Left lung (tissue), 10 donors: ENCODE measurements around the gene ABHD2. TPM values are rescaled to one million over a fixed set of nuclear protein-coding genes. Genes with fewer than 3 reads are reported as not detected.
A peak's percentile ranks its signal among the peaks of the same experiment; 100 is the strongest.

Experiments used
- ATAC-seq: fragments of 200-7000 bp; cut with Tn5 transposase; one replicate; pipeline ENCODE4 v1.9.1; 2020; ENCODE audit warnings: moderate library complexity
- DNase-seq, 4 donors: peaks; one replicate each; pipeline ENCODE4 v3.0.0-alpha.2; 2013 to 2020
- H3K27ac ChIP-seq, 2 donors: fragments of 200-600 bp; sonication (generic) in 1 of 2; one replicate each; pipeline versions ENCODE4 v1.5.0 to v1.8.0; 2020 to 2021
- H3K27me3 ChIP-seq, 2 donors: fragments of 200-600 bp; sonication (generic) in 1 of 2; one replicate each; pipeline versions ENCODE4 v1.5.0 to v1.8.0; 2020 to 2021
- H3K36me3 ChIP-seq, 2 donors: fragments of 200-600 bp; sonication (generic) in 1 of 2; one replicate each; pipeline versions ENCODE4 v1.5.0 to v1.8.0; 2020 to 2021
- H3K4me1 ChIP-seq, 2 donors: fragments of 200-600 bp; one replicate each; pipeline ENCODE4 v1.8.0; 2021
- H3K4me3 ChIP-seq, 2 donors: fragments of 200-600 bp; sonication (generic) in 1 of 2; one replicate each; pipeline versions ENCODE4 v1.5.0 to v1.8.0; 2020 to 2021; ENCODE audit warnings: mild to moderate bottlenecking in 1 of 2
- H3K9me3 ChIP-seq, 2 donors: fragments of 200-600 bp; sonication (generic) in 1 of 2; one replicate each; pipeline versions ENCODE4 v1.5.0 to v1.8.0; 2020 to 2021
- intact Hi-C, 2 donors: fragments of 100-400 bp; cut with DNase I; formaldehyde crosslinking; loops; one replicate each; pipeline versions ENCODE4 v1.11.2 to v1.14.2; 2022
- polyA plus RNA-seq, 6 donors: library from polyadenylated mRNA; unstranded; fragments of 120-200 nt; gene quantifications; one replicate each; pipeline ENCODE4 v1.2.1, GENCODE V29; 2013; ENCODE audit not compliant: insufficient read length in 6 of 6
- total RNA-seq, 2 donors: library from RNA; stranded (reverse); fragmentation: NEBNext Ultra II Directional; extraction: Animal tissue kit (Norgen Biotek cat#: 25700); gene quantifications; one replicate each; pipeline ENCODE4 v1.2.1, GENCODE V29; 2021
- TF ChIP-seq, protein P1 (sequence below), 2 donors: fragments of 200-600 bp; sonication (generic) in 1 of 2; IDR thresholded peaks; one replicate each; pipeline versions ENCODE4 v1.5.0 to v1.8.0; 2021; ENCODE audit warnings: antibody characterized with exemption in 2 of 2
- donor health status: DM: no; HTN: yes; CAD: no.
- donor health status: DM: no; HTN: no; CAD: no.

ABHD2 gene
- total and polyA plus RNA-seq, 8 donors: 35.4 to 231 (median 46.9) TPM

DNA sequence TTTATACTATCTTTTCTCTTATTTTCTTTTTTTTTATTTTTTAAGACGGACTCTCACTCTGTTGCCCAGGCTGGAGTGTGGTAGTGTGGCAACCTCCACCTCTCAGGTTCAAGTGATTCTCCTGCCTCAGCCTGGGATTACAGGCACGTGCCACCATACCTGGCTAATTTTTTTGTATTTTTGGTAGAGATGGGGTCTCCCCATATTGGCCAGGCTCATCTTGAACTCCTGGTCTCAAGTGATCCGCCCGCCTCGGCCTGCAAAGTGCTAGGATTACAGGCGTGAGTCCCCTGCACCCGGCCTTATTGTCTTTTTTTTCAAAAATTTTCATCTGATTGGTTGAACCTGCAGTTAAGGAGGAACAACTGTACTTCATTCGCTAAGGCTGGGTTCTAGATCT, 21.8 kb downstream of the ABHD2 start:
- no peak for ATAC-seq
- TF ChIP-seq, protein P1, sequence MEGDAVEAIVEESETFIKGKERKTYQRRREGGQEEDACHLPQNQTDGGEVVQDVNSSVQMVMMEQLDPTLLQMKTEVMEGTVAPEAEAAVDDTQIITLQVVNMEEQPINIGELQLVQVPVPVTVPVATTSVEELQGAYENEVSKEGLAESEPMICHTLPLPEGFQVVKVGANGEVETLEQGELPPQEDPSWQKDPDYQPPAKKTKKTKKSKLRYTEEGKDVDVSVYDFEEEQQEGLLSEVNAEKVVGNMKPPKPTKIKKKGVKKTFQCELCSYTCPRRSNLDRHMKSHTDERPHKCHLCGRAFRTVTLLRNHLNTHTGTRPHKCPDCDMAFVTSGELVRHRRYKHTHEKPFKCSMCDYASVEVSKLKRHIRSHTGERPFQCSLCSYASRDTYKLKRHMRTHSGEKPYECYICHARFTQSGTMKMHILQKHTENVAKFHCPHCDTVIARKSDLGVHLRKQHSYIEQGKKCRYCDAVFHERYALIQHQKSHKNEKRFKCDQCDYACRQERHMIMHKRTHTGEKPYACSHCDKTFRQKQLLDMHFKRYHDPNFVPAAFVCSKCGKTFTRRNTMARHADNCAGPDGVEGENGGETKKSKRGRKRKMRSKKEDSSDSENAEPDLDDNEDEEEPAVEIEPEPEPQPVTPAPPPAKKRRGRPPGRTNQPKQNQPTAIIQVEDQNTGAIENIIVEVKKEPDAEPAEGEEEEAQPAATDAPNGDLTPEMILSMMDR (IDR thresholded peaks at IDR 0.05): no peak

DNA sequence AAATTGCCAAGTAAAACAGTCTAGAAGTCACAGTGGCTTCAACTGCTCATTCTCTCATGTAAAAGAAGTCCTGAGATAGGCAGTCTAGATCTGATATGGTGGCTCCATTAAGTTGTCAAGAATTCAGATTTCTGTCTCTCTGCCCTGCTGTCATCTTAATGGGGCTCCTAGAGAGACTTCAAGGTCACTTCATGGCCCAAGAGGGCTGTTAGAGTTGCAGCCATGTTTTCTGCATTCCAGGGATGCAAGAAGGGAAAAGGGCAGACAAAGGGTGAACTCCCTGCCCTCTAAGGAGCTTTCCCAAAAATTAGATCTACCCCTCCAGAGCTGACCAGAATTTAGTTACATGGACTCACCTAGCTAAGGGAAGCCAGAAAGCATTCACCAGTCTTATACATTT, 23.1 kb downstream of the ABHD2 start:
- H3K27ac ChIP-seq: no peak overlapping the region
- intact Hi-C loops: no loop called here
- peaks cover 20 to 52% of the 10 kb centered on the region in 2 donors for H3K4me1 ChIP-seq
- DNase-seq (no peak), ATAC-seq (no peak)
- H3K9me3 ChIP-seq: no peaks in the 10 kb centered on the region
- TF ChIP-seq, protein P1 (IDR thresholded peaks at IDR 0.05): no peak
- H3K4me3 ChIP-seq: no peak overlapping the region
- no peaks in the 10 kb centered on the region for H3K27me3 ChIP-seq
- H3K36me3 ChIP-seq: peaks cover 0 to 25% of the 10 kb centered on the region in 2 donors

More for the DNA sequence above, 21.8 kb downstream of the ABHD2 start:
- Histone ChIP-seq H3K4me3 (no peak overlapping the region), H3K4me1 (peaks cover 15 to 56% of the 10 kb centered on the region in 2 donors), H3K9me3 (no peaks in the 10 kb centered on the region), H3K27me3 (no peaks in the 10 kb centered on the region), H3K27ac (no peak overlapping the region), H3K36me3 (peaks cover 0 to 25% of the 10 kb centered on the region in 2 donors)
- no peak for DNase-seq
- intact Hi-C loops: no loop called here

DNA sequence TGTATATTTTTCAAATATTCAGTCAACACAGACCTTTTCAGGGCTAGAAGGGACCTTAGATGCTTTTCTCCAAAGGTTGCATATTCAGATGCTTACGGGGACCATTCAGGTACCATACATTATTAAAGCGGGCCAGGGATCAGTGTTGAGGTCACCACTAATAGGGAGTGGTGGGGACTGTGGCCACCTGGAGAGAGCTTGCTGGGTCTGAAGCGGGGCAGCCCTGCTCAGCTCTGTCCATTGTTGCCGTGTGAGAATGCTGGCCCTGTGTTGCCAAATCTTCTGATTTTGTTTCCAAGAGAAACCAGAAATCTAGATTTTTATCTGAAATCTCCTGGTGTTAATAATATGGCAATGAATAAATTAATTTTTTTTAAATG, 23.7 kb downstream of the ABHD2 start:
- intact Hi-C loops: no loop called here
- ATAC-seq: no peak
- no peaks in the 10 kb centered on the region for H3K9me3 ChIP-seq
- no peaks in the 10 kb centered on the region for H3K27me3 ChIP-seq
- TF ChIP-seq, protein P1 (IDR thresholded peaks at IDR 0.05): no peak
- no peak overlapping the region for H3K4me3 ChIP-seq
- peak overlapping the region; percentile 33 to 67 for H3K27ac ChIP-seq
- no peak for DNase-seq
- H3K4me1 ChIP-seq: peaks cover 20 to 55% of the 10 kb centered on the region in 2 donors
- H3K36me3 ChIP-seq: peaks cover 0 to 30% of the 10 kb centered on the region in 2 donors

DNA sequence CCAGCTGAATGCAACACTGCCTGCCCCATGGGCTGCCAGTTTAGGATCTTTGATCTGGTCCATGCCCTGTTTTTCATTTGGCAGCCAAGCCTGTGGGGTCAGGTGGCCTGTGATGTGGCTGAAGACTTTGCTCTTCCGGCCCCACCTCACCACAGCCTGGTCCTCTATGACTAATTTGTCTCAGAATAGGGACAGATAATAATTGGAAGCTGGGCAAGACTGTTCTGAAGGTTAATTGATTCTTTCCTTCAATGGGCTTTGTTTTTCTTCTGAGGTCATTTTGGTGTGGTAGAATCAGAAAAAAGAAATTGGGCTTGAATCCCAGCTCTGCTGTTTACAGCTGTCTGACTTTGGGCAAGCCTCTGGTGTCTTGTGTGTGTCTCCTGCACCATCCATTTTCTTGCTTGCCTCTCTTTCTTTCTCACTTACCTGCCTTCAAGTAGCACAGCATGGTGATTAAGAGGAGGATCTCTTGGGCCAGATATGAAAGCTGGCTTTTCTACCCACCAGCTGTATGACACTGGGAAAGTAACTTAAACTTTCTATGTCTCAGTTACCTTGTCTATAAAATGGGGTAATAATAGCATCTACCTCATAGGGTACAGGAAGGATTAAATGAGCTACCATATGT, 24.2 kb downstream of the ABHD2 start:
- H3K36me3 ChIP-seq: peaks cover 0 to 35% of the 10 kb centered on the region in 2 donors
- peak overlapping the region; percentile 33 to 67 for H3K27ac ChIP-seq
- intact Hi-C loops: no loop called here
- DNase-seq (no peak), ATAC-seq (no peak)
- no peaks in the 10 kb centered on the region for H3K27me3 ChIP-seq
- H3K4me1 ChIP-seq: peaks cover 20 to 57% of the 10 kb centered on the region in 2 donors
- no peaks in the 10 kb centered on the region for H3K9me3 ChIP-seq
- TF ChIP-seq, protein P1 (IDR thresholded peaks at IDR 0.05): no peak
- no peak overlapping the region for H3K4me3 ChIP-seq

DNA sequence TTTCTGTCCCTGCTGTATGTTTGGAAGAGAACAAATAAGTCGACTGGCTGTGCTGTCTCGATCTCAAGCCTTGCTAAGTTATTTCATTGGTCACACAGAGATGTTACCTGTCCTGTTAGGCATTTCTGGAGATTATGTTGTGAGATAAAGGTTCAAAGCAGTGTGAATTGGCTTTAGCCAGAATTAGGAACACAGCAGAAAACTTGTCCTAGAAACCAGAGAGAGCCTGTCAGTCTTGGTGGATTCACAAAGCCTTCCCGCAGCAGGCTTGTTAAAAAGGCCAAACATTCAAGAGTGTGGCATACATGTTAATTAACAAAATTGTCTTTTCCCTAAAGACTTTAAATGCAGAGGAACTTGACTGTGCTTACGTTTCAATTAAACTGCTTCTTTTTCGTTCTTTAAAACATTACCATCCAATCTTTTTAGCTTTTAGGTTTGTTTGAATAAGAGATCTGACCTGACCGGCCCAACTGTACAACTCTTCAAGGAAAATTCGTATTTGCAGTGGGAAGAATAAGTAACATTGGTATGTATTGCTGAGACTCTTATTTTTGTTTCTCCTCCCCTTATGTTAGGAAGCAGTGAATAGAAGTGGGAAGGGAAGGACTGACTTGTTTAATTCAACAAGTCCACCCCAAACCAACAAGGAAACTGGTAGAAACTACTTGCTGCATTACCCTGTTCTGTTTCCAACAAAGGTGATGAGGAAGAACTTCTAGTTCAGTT, 25.2 kb downstream of the ABHD2 start:
- TF ChIP-seq, protein P1 (IDR thresholded peaks at IDR 0.05): no peak
- no peaks in the 10 kb centered on the region for H3K27me3 ChIP-seq

More for the DNA sequence above, 25.2 kb downstream of the ABHD2 start:
- no peaks in the 10 kb centered on the region for H3K9me3 ChIP-seq
- H3K4me1 ChIP-seq: peaks cover 20 to 57% of the 10 kb centered on the region in 2 donors
- intact Hi-C loops: no loop called here
- H3K36me3 ChIP-seq: peaks cover 0 to 35% of the 10 kb centered on the region in 2 donors
- ATAC-seq (peak; percentile 39), DNase-seq (no peak)
- H3K27ac ChIP-seq: peak overlapping the region; percentile 33 to 67
- H3K4me3 ChIP-seq: no peak overlapping the region
